HPDE6-E6E7 (cell line): Measurements from ENCODE around the gene FAM180B.
"Not testable (repeated sequence)": the region's sequence is repeated elsewhere in the genome, so short reads cannot be mapped to it uniquely, and the experiment has no call there.

Experiments
- DNase-seq: peaks from one replicate; pipeline ENCODE4 v3.0.0; 2011; ENCODE audit warnings: missing footprints; ENCODE audit errors: extremely low spot score

The FAM180B gene

DNA sequence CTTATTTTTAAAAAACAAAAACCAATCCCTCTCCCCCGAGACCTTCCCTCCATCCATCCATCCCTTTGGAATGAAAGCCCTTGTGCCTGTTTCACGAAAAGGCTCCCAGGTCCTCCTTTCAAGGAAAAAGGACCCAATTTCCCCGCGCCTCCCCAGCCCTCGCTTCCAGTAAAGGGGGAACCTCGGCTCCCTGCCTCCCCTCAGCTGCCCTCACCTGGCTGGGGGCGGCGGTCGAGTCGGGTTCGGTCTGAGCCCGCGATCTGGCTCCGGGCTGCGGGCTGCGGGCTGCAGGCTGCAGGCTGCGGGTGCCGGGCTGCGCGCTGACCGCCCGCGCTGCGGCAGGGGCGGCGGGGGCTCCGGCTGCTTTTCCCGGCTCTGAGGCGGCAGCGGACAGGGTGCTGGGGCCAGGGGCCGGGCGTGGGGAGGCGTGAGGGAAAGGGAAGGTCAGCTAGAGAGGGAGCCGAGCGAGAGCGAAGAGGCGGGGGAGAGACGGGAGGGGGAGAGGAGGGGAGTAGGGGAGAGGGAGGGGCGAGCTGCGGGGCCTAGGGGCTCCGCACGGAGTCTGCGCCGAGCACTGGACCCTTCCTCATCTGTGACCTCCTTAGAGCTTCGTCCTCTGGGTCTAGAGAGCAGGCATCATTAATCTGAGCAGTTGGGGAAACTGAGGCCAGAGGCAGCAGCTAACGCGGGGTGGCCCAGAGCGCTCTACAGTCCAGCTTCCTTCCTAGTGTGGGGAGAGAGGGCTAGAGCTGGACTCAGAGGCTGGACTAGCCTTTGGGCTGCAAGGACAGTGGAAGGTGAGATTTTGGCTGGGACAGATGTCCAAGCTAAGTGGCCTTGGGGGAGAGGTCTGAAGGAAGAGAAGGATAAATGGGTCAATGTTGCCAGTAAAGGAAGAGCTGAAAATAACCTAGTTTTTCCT, 7.7 kb downstream of the FAM180B start, which contains the start of gene C1QTNF4:
Gene C1QTNF4, minus strand, starts transcription at position 478 of the 922 bp plus-strand sequence. CDS start 3,601 bp downstream, outside the sequence.
- no peak for DNase-seq

DNA sequence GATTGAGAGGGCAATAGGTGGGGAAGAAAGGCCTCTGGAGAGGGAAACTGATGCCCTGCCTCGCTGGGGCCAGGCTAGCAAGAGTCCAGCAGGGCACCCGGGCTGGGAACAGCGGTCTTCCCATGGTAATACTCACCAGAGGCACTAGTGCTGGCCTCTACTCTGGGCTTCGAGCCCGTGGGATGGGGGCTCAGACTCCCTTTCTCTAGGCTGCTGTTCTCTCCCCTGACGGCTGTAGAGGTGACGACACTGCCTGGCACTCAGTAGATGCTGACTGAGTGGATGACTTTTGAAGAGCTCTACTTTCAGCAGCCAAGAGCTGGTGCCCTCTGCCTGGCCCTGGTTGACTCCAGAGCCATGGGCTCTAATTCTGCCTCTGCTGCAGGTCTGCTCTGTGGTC, 8.6 kb downstream of the FAM180B start:
- no peak for DNase-seq

- DNase-seq, result no peak
Observed at GRCh38 chr11:47595967-47596366, 9.5 kb downstream of the FAM180B start.

- no peak for DNase-seq
Observed at GRCh38 chr11:47599902-47600301, 13.4 kb downstream of the FAM180B start.

- DNase-seq, result no peak
Observed at GRCh38 chr11:47603295-47603694, 16.8 kb downstream of the FAM180B start.

DNA sequence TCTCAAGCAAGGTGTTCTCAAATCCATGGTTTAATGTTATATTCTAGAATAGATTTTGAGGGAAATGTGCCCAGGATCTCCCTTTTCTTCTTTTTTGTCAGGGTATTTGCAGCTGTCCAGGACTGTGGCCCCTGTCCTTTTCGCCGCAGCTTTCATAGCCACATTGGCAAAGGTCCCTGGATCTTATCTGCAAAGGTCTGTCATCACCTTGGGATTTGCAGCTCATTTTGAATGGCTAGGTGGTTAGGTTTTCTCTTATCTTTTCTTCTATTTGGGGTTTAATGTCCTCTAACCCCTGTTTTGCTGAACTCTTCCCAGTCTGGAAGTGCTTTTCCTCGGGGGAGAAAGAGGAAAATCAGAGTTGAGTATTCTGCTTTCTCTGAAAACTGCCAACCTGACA, 19.4 kb downstream of the FAM180B start:
- no peak for DNase-seq

DNA sequence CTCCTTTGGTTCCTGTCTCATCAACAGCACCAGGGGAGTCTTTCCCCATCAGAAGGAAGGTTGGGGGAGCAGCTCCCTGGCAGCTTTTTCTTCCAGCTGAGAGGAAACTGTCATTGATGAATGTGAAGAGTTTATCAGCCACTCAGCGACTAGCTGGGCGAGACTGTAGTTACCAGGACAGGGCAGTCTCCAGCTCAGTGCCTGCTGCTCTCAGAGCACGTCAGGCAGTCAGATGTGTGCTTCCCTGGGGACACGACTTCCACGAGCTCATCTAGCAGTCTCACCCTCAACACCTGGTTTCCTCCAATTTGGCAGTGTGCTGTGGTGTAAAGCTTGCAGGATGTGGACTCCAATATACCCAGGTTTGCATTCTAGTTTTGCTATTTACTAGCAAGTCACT, 20.3 kb downstream of the FAM180B start:
- DNase-seq, result no peak

DNA sequence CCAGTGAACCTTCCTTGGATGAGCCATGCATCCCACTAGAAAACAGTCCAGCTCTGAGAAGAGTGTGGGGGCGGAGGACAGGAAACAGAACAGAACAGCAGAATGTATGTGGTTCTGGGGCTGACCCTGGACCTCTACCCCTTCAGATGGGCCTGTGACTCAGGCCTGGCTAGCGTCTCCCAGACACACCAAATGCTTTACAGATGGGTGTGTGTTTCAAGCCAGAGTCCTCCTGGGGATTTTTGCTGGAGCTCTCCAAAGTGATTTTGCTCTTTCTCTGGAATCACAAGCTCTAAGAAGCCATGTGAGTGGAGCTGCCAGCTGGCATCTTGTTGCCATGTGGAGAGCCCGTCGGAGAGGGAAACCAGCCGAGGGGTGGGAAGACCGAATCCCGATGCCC, 20.9 kb downstream of the FAM180B start:
- no peak for DNase-seq

- no peak for DNase-seq
Observed at GRCh38 chr11:47609675-47610074, 23.2 kb downstream of the FAM180B start.

DNA sequence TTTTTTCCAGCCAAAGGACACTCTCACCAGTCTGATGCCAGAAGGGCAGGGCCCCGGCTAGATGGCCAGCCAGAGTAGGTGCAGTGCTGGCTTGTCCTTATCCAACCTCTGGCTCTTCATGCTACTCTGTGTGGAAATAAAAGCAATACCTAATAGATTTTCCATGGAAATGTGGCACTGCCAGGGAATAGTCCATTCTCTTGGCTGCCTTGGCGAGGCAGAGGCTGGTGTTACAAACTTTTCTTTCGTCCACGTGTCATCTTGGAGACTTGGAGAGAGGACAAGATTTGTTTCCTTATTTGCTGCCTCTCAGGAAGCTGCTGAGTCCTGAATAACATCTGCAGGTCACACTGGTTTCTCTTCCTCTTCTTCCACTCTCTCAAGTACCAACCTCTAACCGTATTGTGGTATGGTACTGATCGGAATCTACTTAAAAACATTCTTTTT, 24.9 kb downstream of the FAM180B start:
- no peak for DNase-seq

- no peak for DNase-seq
Observed at GRCh38 chr11:47615249-47615648, 28.8 kb downstream of the FAM180B start.

DNA sequence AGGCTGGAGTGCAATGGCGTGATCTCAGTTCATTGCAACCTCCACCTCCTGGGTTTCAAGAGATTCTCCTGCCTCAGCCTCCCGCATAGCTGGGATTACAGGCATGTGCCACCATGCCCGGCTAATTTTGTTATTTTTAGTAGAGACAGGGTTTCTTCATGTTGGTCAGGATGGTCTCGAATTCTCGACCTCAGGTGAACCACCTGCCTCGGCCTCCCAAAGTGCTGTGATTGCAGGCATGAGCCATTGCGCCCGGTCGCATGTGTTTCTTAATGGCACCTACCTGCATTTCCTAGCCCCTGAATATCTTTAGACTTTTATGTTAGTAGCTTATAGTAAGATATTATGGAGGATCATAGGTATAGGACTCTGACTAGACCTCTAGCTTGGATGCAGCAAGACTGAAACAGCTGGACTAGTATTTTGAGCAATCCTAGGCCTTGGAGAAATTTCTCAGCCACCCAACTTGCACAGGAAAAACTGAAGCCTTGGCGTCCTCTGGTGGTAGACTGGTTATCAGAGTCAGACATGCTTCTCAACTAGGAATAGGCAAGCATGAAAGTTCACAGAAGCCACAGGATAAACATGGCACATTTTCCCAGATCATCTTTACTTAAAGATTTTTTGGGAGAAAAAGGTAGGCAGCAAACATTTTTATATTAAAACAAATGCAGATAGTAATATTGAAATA, 30.4 kb downstream of the FAM180B start:
- no peak for DNase-seq

DNA sequence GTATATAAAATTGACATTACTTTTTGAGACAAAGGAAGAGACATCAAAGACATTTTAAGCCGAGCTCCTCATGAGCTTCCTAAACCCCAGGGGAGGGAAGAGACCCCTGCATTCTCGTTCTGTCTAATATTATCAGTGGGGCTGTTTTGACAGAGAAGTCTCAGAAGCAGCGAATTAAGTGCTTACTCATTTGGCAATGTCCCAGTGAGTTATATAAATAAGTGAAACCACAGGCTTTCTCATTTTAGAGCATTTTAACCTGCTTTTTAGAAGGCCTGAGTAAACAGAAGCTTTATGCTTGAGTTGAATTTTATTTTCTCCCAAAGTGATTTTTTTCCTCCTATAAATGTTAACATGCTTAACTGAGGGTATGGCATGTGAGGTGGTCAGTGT, 30.9 kb downstream of the FAM180B start:
- no peak for DNase-seq

GRCh38 chr11:47620836-47621378, 34.4 kb downstream of the FAM180B start:
- no peak for DNase-seq

- DNase-seq, result no peak
Observed at GRCh38 chr11:47626234-47626633, 39.8 kb downstream of the FAM180B start.

DNA sequence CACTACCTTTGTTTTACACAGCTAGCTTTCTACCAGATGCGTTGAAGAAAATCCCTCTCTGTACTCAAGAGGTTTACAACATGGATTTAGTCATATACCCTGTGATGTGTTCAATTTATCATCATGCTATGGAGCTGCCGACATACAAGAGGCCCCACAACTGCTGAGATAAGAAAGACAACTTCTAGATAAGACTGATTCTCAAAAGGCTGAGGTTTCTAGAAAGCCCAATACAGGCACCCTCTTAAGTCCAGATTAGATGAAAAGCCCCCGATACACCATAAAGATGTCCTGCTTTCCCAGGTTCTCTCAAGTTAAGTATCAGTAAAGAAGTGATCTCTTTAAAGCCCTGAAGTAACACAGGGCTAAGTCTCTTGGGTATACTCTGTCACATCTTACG, 41.5 kb downstream of the FAM180B start:
- DNase-seq, result no peak

DNA sequence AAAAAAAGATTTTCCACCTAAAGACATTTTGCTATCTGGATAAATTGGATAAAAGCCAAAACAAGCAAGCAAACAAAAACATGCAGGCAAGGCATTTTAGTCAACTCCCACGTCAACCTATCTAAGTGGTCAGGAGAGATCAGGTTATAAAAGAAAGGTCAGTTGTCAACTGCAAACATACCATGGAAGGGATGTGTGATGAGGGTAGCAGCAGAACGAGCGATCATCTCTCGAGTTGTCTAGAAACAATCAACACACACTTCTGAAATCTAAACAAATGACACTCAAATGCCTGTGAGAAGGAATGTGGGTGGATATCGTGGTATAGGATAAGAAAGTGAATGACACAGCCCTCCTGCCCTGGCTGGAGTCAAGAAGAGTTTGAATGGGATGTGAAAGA, 45.0 kb downstream of the FAM180B start:
- DNase-seq, result no peak

GRCh38 chr11:47636331-47636730, 49.9 kb downstream of the FAM180B start:
- DNase-seq, result not testable (repeated sequence)
